HG03469 (cell line): Measurements from ENCODE around the gene DNAL4.

Experiments used
- ATAC-seq: cut with Tn5 transposase; IDR thresholded peaks from one replicate; pipeline ENCODE4 v1.9.1; 2021; ENCODE audit warnings: mild to moderate bottlenecking, moderate library complexity, moderate number of reproducible peaks; ENCODE audit not compliant: unreplicated experiment

The DNAL4 gene

DNA sequence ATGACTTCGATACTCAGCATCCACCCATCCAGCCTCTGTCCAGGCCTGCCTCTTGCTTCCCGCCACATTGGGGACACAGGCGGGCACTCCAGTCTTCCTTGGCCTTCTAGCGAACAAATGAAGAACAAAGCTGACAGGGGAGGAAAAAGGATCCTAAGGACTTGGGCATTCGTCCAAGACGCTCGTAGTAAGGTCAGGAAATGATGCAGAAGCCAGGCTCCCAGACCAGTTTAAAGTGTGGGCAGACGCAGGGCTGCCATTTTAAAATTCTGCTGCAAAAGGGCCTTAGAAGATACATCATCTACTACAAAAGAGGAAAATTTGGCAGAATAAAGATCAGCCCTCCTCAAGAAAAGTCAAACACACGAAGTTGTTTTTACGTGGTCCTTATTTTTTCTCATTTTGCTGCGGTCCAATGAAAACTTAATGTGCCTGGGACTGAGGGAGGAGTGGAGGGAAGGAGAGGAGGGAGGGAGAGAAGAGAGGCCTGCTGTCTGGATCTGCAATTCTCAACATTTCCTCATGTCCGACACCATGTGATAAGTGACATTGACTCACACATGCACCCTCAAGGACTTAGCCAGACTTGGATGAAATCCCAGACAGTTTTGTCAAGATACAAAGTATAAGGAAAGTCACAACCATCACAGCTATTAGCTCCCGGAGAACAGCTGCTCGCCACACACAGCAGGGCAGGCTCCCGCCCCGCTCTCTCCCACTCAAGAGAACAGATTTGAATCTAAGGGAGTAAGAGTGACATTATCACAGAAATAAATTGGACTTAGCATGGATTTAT, 5.7 kb downstream of the DNAL4 start:
- no peak for ATAC-seq

GRCh38 chr22:38786631-38787030, 7.3 kb downstream of the DNAL4 start:
- no peak for ATAC-seq

DNA sequence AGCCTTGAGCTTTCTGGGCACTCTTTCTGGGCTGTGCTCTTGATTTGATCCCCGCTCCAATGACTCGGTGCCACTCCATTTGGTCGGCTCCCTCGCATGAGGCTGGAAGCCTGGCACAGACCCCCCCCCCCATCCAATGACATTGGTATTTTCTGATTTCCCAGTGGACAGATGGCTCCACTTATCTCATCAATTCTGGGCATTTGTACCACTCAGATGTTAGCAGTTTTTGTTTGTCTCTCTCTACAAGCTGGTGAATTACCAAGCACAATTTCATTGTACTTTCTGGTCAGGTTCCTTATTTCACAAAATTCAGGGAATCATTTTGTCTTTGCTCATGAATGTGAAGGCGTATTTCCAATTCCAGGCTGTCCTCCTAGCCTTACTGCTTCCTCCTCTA, 9.1 kb downstream of the DNAL4 start:
- no peak for ATAC-seq

- ATAC-seq, result no peak
These were observed 9.9 kb downstream of the DNAL4 start for GRCh38 chr22:38784035-38784434.

DNA sequence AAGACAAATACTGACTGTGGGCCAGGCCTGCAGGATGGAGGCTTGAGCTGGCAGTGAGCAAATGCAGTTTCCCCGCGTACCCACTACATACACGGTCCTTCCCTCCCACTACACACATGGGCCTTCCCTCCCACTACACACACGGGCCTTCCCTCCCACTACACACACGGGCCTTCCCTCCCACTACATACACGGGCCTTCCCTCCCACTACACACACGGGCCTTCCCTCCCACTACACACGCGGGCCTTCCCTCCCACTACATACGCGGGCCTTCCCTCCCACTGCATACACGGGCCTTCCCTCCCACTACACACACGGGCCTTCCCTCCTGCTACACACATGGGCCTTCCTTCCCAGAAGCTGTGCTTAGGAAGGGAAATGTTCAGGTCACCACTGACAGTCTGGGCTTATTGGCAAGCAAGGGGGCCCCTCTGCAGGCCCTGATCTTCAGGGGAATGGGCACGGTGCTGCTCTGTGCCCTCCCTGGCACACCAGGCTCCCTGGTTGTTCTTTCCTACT, 10.8 kb downstream of the DNAL4 start:
- ATAC-seq, result no peak

GRCh38 chr22:38782402-38783094, 11.4 kb downstream of the DNAL4 start:
- ATAC-seq, result no peak

DNA sequence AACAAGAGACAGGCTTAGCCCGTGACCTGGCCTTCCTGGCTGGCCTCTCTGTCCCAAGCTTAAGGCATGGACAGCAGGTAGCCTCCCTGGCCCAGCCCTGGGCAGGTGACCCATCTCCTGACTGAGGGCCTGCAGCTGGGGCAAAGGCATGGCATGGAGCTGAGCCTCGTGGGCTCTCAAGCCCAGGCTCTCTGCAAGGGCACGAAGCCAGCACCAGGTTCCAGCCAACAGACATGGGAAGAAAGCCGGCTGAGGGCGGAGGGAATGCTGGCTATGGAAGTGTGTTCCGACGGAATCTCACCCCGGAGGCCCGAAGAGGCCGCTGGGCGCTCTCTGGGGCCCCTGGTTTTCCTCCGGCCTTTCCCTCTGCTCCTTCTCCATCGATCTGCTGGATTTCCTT, 12.9 kb downstream of the DNAL4 start:
- no peak for ATAC-seq

DNA sequence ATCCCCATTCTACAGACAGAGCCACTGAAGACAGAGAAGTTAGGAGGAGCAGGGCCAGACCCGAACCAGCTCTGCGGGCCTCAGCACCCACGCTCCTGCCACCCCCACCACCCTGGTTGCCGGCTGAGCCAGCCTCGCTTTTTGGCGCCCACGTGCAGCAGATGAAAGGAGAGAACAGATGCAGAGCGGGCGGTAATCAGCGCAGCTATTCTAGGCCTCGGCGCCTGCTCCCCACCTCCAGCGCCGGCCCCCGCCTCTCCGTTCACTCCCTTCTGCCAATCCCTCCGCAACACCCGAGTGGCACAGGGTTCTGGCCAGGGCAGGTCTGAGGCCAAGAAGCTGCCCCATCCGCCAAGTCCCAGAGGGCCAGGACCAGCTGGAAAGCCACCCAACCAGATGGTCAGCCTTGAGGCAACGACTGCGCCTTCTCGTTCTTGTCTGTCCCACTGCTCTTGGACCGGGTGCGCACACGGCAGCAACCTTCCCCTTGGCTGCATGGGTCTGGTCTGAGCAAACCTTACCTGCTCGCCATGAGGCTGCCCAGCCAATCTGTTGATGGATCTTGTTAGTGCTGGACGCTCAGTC, 16.8 kb downstream of the DNAL4 start:
- ATAC-seq, result no peak

DNA sequence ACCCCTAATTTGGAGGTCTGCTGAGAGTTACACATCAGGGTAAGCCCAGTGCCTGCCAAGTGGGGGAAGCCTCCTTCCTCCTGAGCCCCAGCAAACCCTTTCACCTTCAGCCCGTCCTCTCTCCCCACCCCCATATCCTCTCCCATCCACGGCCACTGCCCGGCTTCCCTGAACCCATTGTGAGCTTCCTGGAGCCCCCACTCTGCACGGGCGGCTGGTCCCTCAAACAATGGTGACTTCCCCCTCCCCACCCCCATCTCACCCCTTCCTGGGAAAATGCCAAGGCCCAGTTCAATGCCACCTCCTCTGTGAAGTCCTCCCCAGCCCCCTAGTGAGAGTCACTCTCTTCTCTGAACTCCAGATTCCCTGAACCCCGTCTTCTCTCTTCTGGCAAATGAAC, 17.9 kb downstream of the DNAL4 start:
- no peak for ATAC-seq

- ATAC-seq, result no peak
These were observed 18.3 kb downstream of the DNAL4 start for GRCh38 chr22:38775656-38776055.

GRCh38 chr22:38774496-38775166, 19.3 kb downstream of the DNAL4 start:
- no peak for ATAC-seq

DNA sequence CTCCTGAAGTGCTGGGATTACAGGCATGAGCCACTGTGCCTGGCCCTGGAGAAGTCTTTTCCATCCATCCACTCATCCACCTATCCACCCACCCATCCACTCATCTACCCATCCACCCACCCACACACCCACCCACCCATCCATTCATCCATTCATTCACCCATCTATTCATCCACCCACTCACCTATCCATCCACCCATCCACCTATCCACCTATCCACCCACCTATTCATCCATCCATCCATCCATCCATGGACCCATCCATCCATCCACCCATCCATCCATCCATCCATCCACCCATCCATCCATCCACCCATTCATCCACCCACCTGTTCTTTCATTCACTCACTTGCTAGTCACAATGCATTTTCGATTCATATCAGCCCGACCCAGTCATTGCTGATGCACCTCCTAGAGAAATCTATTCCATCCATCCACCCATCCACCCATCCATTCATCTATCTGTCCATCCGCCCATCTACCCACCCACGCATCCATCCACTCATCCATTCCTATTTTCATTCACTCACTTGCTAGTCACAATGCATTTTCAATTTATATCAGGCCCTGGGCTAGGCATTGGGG, 20.5 kb downstream of the DNAL4 start:
- ATAC-seq, result no peak

GRCh38 chr22:38772623-38772873, 21.4 kb downstream of the DNAL4 start:
- ATAC-seq, result no peak

DNA sequence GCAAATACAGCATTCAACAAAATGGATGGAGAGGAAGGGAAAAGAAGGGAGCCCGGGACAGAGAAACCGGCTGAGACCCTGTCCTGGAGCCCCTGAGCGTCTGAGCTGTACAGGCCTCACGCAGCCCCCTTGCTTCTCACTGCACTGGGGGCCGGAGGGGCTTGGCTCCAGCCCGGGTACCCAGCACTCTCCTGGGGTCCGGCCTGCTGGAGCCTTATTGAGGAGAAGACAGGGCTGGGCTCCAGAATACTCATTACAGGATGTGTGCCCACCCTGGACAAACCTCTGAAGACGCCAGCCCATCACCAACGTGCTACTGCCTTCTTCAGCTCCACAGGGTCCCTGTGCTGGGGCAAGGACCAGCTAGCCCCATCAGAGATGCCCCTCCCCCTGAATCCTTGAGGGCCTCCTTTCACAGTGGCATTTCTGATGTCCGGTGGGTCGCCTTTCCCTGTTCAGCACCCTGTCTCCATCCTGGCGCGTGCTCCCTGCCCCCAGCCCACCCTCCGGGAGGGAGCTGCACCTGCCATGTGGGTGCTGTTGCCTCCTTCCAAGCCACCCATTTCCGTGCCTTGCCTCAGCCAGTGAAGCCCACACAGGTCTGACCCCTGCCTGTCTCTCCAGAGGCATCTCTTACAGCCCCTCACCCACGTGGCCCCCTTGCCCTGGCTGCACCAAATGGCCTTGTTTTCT, 23.5 kb downstream of the DNAL4 start:
- no peak for ATAC-seq

GRCh38 chr22:38768036-38768435, 25.9 kb downstream of the DNAL4 start:
- ATAC-seq, result no peak

DNA sequence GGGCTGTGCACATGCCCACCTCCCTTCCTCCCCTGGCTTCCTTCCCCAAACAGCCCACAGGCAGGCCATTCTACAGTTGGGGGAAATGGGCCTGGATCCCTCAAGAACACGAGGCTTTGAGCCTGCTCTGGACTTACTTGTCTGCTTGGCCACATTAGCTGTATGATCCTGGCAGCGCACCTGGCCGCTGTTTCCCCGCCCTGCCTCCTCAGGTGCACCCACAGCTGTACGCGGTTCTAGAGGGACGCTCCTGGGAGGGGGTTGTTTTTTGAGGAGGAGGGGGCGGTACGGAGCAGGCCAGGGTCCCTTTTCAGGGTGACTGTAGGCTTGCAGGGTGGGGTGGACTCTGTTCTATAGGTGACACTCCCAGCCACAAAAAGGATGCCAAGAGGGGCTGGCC, 26.6 kb downstream of the DNAL4 start:
- ATAC-seq, result no peak

- no peak for ATAC-seq
These were observed 27.7 kb downstream of the DNAL4 start for GRCh38 chr22:38766076-38766777.

DNA sequence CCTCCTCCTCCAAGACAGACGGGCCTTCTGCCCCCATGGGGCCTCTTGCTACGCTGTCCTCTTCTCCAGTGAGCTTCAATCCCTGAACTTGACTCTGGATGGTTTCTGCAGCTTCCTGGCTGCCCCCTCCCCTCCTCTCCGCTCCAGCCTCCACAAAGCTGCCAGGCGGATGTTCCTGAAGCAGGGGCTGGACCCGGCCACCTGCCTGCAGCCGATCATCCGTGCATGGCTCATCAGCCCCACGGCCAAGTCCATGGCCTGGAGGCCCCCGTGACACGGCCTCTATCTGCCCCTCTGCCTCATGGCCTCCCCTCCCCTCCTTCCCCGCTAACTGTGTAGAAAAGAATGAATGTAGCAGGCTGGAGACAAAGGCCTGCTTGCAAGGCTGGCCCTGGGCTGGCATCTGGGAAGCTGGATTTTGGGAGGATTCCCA, 31.4 kb downstream of the DNAL4 start:
- no peak for ATAC-seq

DNA sequence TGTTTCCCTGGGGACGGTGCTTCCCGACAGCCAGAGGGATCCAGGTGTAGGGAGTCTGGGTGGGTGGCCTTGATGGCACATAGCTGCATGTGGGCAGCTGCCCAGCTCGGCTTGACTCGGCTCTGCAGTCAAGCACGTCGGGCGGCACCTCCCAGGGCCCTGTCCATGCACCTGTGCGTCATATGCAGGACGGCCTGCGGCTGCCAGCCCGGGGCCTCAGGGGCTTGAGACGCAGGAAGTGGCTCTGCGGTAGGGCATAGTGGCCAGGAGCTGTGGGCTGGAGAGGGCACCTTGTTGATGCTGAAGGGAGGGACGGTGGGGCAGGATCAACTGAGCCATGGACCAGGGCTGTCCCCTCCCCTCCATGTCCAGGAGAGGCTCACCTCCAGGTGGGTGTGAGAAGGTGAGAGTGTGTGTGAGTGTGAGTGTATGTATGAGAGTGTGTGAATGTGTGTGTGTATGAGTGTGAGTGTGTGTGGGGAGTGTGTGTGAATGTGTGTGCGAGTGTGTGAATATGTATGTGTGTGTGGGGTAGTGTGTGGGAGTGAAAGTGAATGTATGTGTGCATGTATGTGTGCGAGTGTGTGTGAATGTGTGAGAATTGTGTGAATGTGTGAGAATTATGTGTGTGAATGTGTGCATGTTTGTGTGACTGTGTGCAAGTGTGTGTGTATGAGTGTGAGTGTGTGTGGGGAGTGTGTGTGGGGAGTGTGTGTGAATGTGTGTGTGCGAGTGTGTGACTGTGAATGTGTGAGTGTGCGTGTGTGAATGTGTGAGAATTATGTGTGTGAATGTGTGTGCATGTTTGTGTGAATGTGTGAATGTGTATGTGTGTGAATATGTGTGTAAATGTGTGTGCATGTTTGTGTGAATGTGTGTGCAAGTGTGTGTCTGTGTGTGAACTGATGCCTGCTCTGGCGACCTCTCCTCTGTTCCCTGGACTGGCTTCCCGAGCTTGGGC, 32.5 kb downstream of the DNAL4 start:
- ATAC-seq, result no peak
